ENCODE results near the gene HACD2.

DNA sequence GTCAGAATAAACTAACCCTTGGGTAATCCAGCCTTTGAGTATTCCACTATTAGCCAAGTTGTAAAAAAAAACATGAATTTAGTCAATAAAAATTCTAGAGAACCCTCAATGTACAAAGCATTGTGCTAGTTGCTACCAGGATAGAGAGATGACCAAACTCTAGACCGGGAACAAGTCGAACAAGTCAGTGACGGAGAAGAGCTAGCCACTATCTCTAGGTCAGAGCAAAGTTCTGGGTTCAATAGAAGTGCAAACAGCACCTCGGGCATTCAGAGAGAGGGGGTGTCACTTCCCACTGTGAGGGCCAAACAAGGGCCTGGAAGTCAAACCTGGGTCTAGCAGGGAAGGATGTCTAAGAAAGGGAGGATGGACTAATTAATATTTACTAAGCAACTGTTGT lies 133.7 kb downstream of the HACD2 start:
- TF ChIP-seq CTCF (conservative IDR thresholded peaks at IDR 0.05; ENCODE audit: low read length) (no peak), EZH2phosphoT487 (IDR thresholded peaks at IDR 0.05; ENCODE audit: borderline replicate concordance) (no peak)
